Ishikawa (cell line): ENCODE results near the gene AMH.
A peak's percentile ranks its signal among the peaks of the same experiment; 100 is the strongest.

ENCODE experiments used
- EGR1 ChIP-seq: IDR thresholded peaks from 2 replicates; pipeline ENCODE4 v1.6.1; 2012
- EP300 ChIP-seq: IDR thresholded peaks from 2 replicates; pipeline ENCODE4 v1.6.1; 2012; ENCODE audit warnings: borderline replicate concordance
- FOXM1 ChIP-seq: IDR thresholded peaks from 2 replicates; pipeline ENCODE4 v1.6.1; 2012; ENCODE audit warnings: low read depth, borderline replicate concordance
- MAX ChIP-seq: IDR thresholded peaks from 2 replicates; pipeline ENCODE4 v1.6.1; 2012
- RAD21 ChIP-seq: IDR thresholded peaks from 2 replicates; pipeline ENCODE4 v1.6.1; 2012; ENCODE audit warnings: low read depth
- REST ChIP-seq: IDR thresholded peaks from 2 replicates; pipeline ENCODE4 v1.6.1; 2012; ENCODE audit warnings: low read depth, mild to moderate bottlenecking
- TCF12 ChIP-seq: IDR thresholded peaks from 2 replicates; pipeline ENCODE4 v1.6.1; 2012; ENCODE audit warnings: low read depth
- TEAD4 ChIP-seq: IDR thresholded peaks from 2 replicates; pipeline ENCODE4 v1.6.1; 2012
- USF1 ChIP-seq: IDR thresholded peaks from 2 replicates; pipeline ENCODE4 v1.6.1; 2012
- YY1 ChIP-seq: IDR thresholded peaks from 2 replicates; pipeline ENCODE4 v1.6.1; 2012; ENCODE audit warnings: low read depth
- ZBTB7A ChIP-seq: IDR thresholded peaks from 2 replicates; pipeline ENCODE4 v1.6.1; 2012; ENCODE audit warnings: low read depth

- TF ChIP-seq MAX (no peak), RAD21 (no peak), REST (no peak), YY1 (no peak), FOXM1 (no peak), TCF12 (no peak), TEAD4 (no peak), ZBTB7A (no peak), EP300 (0 out of 2 replicates have a peak, but pooled peaks have one; percentile 2), USF1 (no peak), EGR1 (no peak)
These were observed 22.3 kb downstream of the AMH start for GRCh38 chr19:2271234-2272103.
